OCI-LY1 (cell line): ENCODE measurements around the gene ACTR10.

Experiments
- EZH2 ChIP-seq: fragments of 200-600 bp; sonication (generic), shearing (Covaris generic); IDR thresholded peaks from 2 replicates; pipeline ENCODE4 v1.8.0; 2017; ENCODE audit warnings: borderline replicate concordance, mixed run types, mild to moderate bottlenecking, antibody characterized with exemption, low read length, moderate library complexity, mixed read lengths
- TF ChIP-seq, protein P1 (sequence below): fragments of 200-600 bp; sonication (generic), shearing (Covaris generic); IDR thresholded peaks from 2 replicates; pipeline ENCODE4 v1.5.1; 2017; ENCODE audit warnings: mild to moderate bottlenecking, antibody characterized with exemption, low read length, moderate library complexity, mixed read lengths

DNA sequence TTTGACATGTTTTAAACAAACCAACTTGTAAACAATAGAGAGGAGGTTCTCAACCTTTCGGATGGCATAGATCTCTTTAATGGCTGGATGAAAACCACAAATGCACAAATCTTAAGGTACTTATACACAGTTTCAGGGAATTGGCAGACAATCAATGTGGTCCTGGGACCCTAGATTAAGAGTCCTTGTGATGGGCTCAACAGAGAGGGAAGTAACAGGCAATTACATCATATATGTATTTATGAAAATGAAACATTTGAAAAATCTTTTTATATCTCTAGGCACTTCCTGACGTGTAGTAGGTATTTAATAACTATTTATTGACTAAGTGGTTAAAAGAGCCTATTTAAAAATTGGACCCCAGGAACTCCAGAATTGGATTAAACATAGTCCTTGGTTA lies 897 bp downstream of the ACTR10 start:
- TF ChIP-seq, protein P1, sequence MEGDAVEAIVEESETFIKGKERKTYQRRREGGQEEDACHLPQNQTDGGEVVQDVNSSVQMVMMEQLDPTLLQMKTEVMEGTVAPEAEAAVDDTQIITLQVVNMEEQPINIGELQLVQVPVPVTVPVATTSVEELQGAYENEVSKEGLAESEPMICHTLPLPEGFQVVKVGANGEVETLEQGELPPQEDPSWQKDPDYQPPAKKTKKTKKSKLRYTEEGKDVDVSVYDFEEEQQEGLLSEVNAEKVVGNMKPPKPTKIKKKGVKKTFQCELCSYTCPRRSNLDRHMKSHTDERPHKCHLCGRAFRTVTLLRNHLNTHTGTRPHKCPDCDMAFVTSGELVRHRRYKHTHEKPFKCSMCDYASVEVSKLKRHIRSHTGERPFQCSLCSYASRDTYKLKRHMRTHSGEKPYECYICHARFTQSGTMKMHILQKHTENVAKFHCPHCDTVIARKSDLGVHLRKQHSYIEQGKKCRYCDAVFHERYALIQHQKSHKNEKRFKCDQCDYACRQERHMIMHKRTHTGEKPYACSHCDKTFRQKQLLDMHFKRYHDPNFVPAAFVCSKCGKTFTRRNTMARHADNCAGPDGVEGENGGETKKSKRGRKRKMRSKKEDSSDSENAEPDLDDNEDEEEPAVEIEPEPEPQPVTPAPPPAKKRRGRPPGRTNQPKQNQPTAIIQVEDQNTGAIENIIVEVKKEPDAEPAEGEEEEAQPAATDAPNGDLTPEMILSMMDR: no peak
- TF ChIP-seq EZH2: no peak
